HL-60 (cell line): ENCODE results near the gene LMF1.

Experiments used
- DNase-seq, 2 experiments: peaks; one replicate each; pipeline ENCODE4 v3.0.0-alpha.2; 2010 to 2020; ENCODE audit warnings: low read depth in 1 of 2, low spot score in 1 of 2
- H3K27ac ChIP-seq: fragments of 250-450 bp; sonication (Bioruptor Pico); replicated peaks from 2 replicates; pipeline ENCODE4 v1.5.1; 2020; ENCODE audit warnings: mild to moderate bottlenecking, moderate library complexity
- H3K27me3 ChIP-seq: fragments of 250-450 bp; sonication (Bioruptor Pico); 2 replicates; pipeline ENCODE4 v1.5.1; 2021; ENCODE audit warnings: mild to moderate bottlenecking, moderate library complexity; ENCODE audit not compliant: insufficient read depth, poor library complexity, severe bottlenecking
- H3K4me3 ChIP-seq: replicated peaks from 2 replicates; pipeline ENCODE4 v1.5.1; 2011; ENCODE audit warnings: mild to moderate bottlenecking, control low read depth, low read length; ENCODE audit not compliant: insufficient read depth
- GABPA ChIP-seq: IDR thresholded peaks from 2 replicates; pipeline ENCODE4 v1.6.1; 2012; ENCODE audit warnings: low read depth
- POLR2AphosphoS5 ChIP-seq: IDR thresholded peaks from 2 replicates; pipeline ENCODE4 v1.6.1; 2012; ENCODE audit warnings: low read depth
- SPI1 ChIP-seq: IDR thresholded peaks from 2 replicates; pipeline ENCODE4 v1.6.1; 2012; ENCODE audit warnings: low read depth, mild to moderate bottlenecking, borderline replicate concordance
- TF ChIP-seq, protein P1 (sequence below): IDR thresholded peaks from one replicate; pipeline ENCODE4 v1.5.1; 2011; ENCODE audit warnings: low read length, control low read depth, inconsistent platforms; ENCODE audit not compliant: insufficient read depth
- TF ChIP-seq, protein P2 (sequence below): IDR thresholded peaks from 2 replicates; pipeline ENCODE4 v1.6.1; 2012; ENCODE audit warnings: low read depth; ENCODE audit not compliant: insufficient replicate concordance

The LMF1 gene

DNA sequence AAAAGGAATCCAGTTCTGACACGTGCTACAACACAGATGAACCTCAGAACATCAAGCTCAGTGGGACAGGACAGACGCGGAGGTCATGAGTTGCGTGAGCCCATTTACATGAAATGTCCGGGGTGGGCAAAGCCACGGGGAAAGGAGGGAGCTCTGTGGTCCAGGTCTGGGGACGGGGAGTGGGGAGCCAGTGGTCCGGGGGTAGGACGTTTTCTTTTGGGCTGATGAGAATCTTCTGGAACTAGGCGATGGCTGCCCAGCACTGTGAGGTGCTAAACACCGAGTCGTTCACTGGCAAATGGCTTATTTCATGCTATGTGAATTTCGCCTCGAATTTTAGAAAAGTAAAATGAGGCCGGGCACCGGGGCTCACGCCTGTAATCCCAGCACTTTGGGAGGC lies 2.6 kb upstream of the LMF1 start:
- H3K27ac ChIP-seq = no peak overlapping the region
- DNase-seq = no peak
- H3K4me3 ChIP-seq = no peak overlapping the region

DNA sequence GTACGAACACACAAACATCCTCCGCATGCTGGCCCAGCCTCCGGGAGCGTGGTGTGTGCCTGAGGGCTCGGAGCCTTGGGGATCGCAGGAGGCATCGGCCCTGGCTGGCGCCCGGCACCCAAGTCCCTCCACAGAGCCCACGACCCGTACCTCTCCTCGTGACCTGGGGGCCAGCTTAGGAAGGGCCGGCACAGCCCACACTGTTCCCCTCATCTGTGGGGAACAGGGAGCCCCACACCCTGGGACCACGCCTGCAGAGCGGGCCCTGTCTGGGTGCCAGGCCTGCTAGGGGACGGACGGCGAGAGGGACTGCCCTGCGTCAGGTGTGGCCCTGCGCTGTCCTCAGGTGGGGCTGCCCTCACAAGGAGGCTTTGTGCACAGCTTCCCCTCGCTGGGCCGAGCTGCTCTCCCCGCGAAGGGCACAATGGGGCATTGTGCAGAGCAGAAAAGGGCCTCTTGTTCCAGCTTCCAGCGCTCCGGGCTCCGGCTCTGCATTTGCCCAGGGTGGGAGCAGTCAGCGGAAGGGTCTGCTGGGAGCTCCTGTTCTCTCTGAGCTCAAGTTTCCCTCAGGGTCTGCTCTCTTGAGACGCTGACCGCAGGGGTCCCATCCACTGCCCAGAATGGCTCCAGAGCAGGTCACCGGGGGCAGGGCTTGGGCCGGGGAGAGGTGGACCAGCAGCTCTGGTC lies 1.7 kb upstream of the LMF1 start:
- no peak overlapping the region for H3K27ac ChIP-seq
- no peaks in the 10 kb centered on the region for H3K27me3 ChIP-seq
- no peak overlapping the region for H3K4me3 ChIP-seq
- TF ChIP-seq, protein P1, sequence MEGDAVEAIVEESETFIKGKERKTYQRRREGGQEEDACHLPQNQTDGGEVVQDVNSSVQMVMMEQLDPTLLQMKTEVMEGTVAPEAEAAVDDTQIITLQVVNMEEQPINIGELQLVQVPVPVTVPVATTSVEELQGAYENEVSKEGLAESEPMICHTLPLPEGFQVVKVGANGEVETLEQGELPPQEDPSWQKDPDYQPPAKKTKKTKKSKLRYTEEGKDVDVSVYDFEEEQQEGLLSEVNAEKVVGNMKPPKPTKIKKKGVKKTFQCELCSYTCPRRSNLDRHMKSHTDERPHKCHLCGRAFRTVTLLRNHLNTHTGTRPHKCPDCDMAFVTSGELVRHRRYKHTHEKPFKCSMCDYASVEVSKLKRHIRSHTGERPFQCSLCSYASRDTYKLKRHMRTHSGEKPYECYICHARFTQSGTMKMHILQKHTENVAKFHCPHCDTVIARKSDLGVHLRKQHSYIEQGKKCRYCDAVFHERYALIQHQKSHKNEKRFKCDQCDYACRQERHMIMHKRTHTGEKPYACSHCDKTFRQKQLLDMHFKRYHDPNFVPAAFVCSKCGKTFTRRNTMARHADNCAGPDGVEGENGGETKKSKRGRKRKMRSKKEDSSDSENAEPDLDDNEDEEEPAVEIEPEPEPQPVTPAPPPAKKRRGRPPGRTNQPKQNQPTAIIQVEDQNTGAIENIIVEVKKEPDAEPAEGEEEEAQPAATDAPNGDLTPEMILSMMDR = no peak
- TF ChIP-seq SPI1 = no peak
- TF ChIP-seq, protein P2, sequence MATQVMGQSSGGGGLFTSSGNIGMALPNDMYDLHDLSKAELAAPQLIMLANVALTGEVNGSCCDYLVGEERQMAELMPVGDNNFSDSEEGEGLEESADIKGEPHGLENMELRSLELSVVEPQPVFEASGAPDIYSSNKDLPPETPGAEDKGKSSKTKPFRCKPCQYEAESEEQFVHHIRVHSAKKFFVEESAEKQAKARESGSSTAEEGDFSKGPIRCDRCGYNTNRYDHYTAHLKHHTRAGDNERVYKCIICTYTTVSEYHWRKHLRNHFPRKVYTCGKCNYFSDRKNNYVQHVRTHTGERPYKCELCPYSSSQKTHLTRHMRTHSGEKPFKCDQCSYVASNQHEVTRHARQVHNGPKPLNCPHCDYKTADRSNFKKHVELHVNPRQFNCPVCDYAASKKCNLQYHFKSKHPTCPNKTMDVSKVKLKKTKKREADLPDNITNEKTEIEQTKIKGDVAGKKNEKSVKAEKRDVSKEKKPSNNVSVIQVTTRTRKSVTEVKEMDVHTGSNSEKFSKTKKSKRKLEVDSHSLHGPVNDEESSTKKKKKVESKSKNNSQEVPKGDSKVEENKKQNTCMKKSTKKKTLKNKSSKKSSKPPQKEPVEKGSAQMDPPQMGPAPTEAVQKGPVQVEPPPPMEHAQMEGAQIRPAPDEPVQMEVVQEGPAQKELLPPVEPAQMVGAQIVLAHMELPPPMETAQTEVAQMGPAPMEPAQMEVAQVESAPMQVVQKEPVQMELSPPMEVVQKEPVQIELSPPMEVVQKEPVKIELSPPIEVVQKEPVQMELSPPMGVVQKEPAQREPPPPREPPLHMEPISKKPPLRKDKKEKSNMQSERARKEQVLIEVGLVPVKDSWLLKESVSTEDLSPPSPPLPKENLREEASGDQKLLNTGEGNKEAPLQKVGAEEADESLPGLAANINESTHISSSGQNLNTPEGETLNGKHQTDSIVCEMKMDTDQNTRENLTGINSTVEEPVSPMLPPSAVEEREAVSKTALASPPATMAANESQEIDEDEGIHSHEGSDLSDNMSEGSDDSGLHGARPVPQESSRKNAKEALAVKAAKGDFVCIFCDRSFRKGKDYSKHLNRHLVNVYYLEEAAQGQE = no peak
- TF ChIP-seq POLR2AphosphoS5 = no peak
- TF ChIP-seq GABPA = no peak
- no peak for DNase-seq

More for the DNA sequence above, 2.6 kb upstream of the LMF1 start:
- H3K27me3 ChIP-seq = peaks cover 4% of the 10 kb centered on the region
- TF ChIP-seq, protein P1 = no peak
- TF ChIP-seq SPI1 = no peak
- no peak for TF ChIP-seq POLR2AphosphoS5
- TF ChIP-seq, protein P2 = no peak
- TF ChIP-seq GABPA = no peak

DNA sequence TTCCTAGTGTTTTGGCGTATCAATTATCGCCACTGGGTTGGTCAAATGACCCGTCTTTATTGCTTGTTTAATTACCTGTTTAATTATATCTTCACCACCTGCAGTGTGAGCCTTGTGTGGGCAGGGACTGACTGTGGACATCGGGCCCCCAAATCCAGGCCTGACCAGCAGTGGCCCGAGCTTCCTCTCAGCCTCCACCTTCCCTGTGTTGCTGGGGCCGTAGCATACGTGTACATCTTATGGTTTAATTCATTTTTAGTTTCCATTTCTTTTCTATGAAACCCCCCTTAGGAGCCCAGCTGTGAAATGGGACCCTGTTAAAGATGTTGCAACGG lies 1.2 kb upstream of the LMF1 start:
- no peak overlapping the region for H3K27ac ChIP-seq

More for the DNA sequence above, 1.2 kb upstream of the LMF1 start:
- TF ChIP-seq, protein P1 = no peak
- no peak for TF ChIP-seq POLR2AphosphoS5
- TF ChIP-seq SPI1 = no peak
- TF ChIP-seq, protein P2 = no peak
- no peak for TF ChIP-seq GABPA
- Histone ChIP-seq H3K4me3 (no peak overlapping the region), H3K27me3 (no peaks in the 10 kb centered on the region)
- DNase-seq = no peak
